Gastroesophageal sphincter (tissue), 3 donors: ENCODE data around the gene MEFV.

Experiments used
- EP300 ChIP-seq: sonication (generic); formaldehyde crosslinking; IDR thresholded peaks from one replicate; pipeline ENCODE4 v1.6.1; 2017; ENCODE audit warnings: antibody characterized with exemption, mild to moderate bottlenecking
- POLR2A ChIP-seq, 2 donors: fragments of 450-650 bp; IDR thresholded peaks; one replicate each; pipeline ENCODE4 v1.6.1; 2017; ENCODE audit warnings: antibody characterized with exemption in 2 of 2, mild to moderate bottlenecking in 2 of 2, moderate library complexity in 1 of 2
- POLR2AphosphoS5 ChIP-seq: sonication (generic); formaldehyde crosslinking; IDR thresholded peaks from one replicate; pipeline ENCODE4 v1.6.1; 2017; ENCODE audit warnings: antibody characterized with exemption
- TF ChIP-seq, protein P1 (sequence below), 4 experiments: fragments of 200-600 bp in 2 of 4; fragments of 450-650 bp in 2 of 4; sonication (generic) in 1 of 4; IDR thresholded peaks; one replicate each; pipeline ENCODE4 v1.5.1; 2017 to 2019; ENCODE audit warnings: antibody characterized with exemption in 4 of 4, mild to moderate bottlenecking in 2 of 4, moderate library complexity in 2 of 4

DNA sequence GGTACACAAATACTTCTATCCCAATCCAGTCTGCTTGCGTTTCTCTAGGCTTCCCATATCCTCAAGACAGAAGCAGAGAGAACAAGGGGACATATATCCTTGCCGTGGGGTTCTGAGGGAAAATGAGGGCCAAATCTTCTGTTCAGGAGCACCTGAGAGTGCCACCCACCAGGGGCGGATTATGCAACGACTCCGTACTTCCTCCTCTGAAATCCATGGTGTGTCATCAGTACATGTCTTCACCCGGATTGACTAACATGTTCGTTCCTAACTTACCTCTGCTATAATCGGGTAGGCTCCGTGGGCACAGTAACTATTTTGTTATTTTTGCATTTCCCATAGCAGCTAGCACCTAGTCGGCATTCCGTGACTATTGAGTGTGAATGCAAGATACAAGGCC is 13.7 kb downstream of the MEFV start:
- TF ChIP-seq POLR2A (IDR thresholded peaks at IDR 0.05) (no peak), EP300 (no peak), POLR2AphosphoS5 (no peak)
- TF ChIP-seq, protein P1, sequence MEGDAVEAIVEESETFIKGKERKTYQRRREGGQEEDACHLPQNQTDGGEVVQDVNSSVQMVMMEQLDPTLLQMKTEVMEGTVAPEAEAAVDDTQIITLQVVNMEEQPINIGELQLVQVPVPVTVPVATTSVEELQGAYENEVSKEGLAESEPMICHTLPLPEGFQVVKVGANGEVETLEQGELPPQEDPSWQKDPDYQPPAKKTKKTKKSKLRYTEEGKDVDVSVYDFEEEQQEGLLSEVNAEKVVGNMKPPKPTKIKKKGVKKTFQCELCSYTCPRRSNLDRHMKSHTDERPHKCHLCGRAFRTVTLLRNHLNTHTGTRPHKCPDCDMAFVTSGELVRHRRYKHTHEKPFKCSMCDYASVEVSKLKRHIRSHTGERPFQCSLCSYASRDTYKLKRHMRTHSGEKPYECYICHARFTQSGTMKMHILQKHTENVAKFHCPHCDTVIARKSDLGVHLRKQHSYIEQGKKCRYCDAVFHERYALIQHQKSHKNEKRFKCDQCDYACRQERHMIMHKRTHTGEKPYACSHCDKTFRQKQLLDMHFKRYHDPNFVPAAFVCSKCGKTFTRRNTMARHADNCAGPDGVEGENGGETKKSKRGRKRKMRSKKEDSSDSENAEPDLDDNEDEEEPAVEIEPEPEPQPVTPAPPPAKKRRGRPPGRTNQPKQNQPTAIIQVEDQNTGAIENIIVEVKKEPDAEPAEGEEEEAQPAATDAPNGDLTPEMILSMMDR (IDR thresholded peaks at IDR 0.05) = no peak
